CD14-positive monocyte (primary cell): Measurements from ENCODE around the gene SNX32. TPM values are rescaled to one million over a fixed set of nuclear protein-coding genes. Genes with fewer than 3 reads are reported as not detected.

Experiments
- DNase-seq, 3 donors: peaks; one replicate each; pipeline ENCODE4 v3.0.0-alpha.2; 2011 to 2022
- H2AFZ ChIP-seq: 2 replicates; pipeline ENCODE4 v1.6.0; 2012; ENCODE audit warnings: mild to moderate bottlenecking, low read depth, low read length, inconsistent platforms; ENCODE audit not compliant: insufficient read depth, poor library complexity, severe bottlenecking
- H3K27ac ChIP-seq, 2 donors: 1 replicate in 1 of 2; 2 replicates in 1 of 2; pipeline ENCODE4 v1.5.1; 2012 to 2013; ENCODE audit warnings: low read length in 2 of 2, control low read depth in 1 of 2, inconsistent platforms in 1 of 2, low read depth in 1 of 2, mild to moderate bottlenecking in 1 of 2
- H3K27me3 ChIP-seq, 2 donors: one replicate each; pipeline versions ENCODE4 v1.6.0 to v1.6.1; 2011 to 2013; ENCODE audit warnings: low read length in 2 of 2; ENCODE audit not compliant: control insufficient read depth in 2 of 2, insufficient read depth in 2 of 2
- H3K36me3 ChIP-seq, 2 donors: replicated peaks in 1 of 2; 1 replicate in 1 of 2; 2 replicates in 1 of 2; pipeline versions ENCODE4 v1.5.1 to v1.6.1; 2012 to 2013; ENCODE audit warnings: low read length in 2 of 2, control low read depth in 1 of 2, inconsistent platforms in 1 of 2, mild to moderate bottlenecking in 1 of 2; ENCODE audit not compliant: insufficient read depth in 2 of 2, control insufficient read depth in 1 of 2
- H3K4me1 ChIP-seq, 2 donors: 1 replicate in 1 of 2; 2 replicates in 1 of 2; pipeline versions ENCODE4 v1.5.1 to v1.6.1; 2012 to 2013; ENCODE audit warnings: low read length in 2 of 2, control low read depth in 1 of 2, inconsistent platforms in 1 of 2, mild to moderate bottlenecking in 1 of 2, moderate library complexity in 1 of 2; ENCODE audit not compliant: insufficient read depth in 2 of 2, control insufficient read depth in 1 of 2
- H3K4me2 ChIP-seq: replicated peaks from 2 replicates; pipeline ENCODE3; 2012; ENCODE audit warnings: low read length, moderate library complexity, mild to moderate bottlenecking; ENCODE audit not compliant: poor library complexity, severe bottlenecking; ENCODE audit errors: extremely low read depth
- H3K4me3 ChIP-seq, 3 experiments: fragments of 200-600 bp in 1 of 3; sonication (generic) in 1 of 3; replicated peaks in 1 of 3; 1 replicate in 2 of 3; 2 replicates in 1 of 3; pipeline ENCODE4 v1.5.1; 2011 to 2013; ENCODE audit warnings: low read length in 3 of 3, mild to moderate bottlenecking in 3 of 3, control low read depth in 2 of 3, low read depth in 2 of 3, inconsistent platforms in 1 of 3, moderate library complexity in 1 of 3
- H3K79me2 ChIP-seq: 2 replicates; pipeline ENCODE4 v1.6.0; 2012; ENCODE audit warnings: mild to moderate bottlenecking, control low read depth, inconsistent platforms, low read length, moderate library complexity; ENCODE audit not compliant: insufficient read depth
- H3K9ac ChIP-seq: 2 replicates; pipeline ENCODE4 v1.6.0; 2017; ENCODE audit warnings: low read length, mild to moderate bottlenecking; ENCODE audit not compliant: insufficient read depth, poor library complexity, severe bottlenecking
- H3K9me3 ChIP-seq, 2 donors: replicated peaks in 1 of 2; 1 replicate in 1 of 2; 2 replicates in 1 of 2; pipeline versions ENCODE4 v1.5.1 to v1.6.1; 2012 to 2013; ENCODE audit warnings: low read length in 2 of 2, control low read depth in 1 of 2; ENCODE audit not compliant: control insufficient read depth in 1 of 2, insufficient read depth in 1 of 2
- H4K20me1 ChIP-seq: 2 replicates; pipeline ENCODE4 v1.6.0; 2012; ENCODE audit warnings: mild to moderate bottlenecking, low read length, control low read depth, moderate library complexity; ENCODE audit not compliant: insufficient read depth
- H3K27ac Mint-ChIP-seq, 7 donors: one replicate each; pipeline ENCODE4 v1.8.0; 2020; ENCODE audit warnings: mild to moderate bottlenecking in 7 of 7, mixed read lengths in 7 of 7, moderate library complexity in 6 of 7, inconsistent platforms in 2 of 7
- H3K27me3 Mint-ChIP-seq, 3 donors: one replicate each; pipeline ENCODE4 v1.8.0; 2021 to 2022; ENCODE audit warnings: low read depth in 3 of 3, mild to moderate bottlenecking in 3 of 3, mixed read lengths in 3 of 3, moderate library complexity in 3 of 3, inconsistent platforms in 1 of 3
- H3K36me3 Mint-ChIP-seq, 2 donors: one replicate each; pipeline ENCODE4 v1.8.0; 2020; ENCODE audit warnings: mixed read lengths in 2 of 2, inconsistent platforms in 1 of 2, mild to moderate bottlenecking in 1 of 2
- H3K4me1 Mint-ChIP-seq: one replicate; pipeline ENCODE4 v1.8.0; 2020; ENCODE audit warnings: mild to moderate bottlenecking, mixed read lengths
- H3K4me3 Mint-ChIP-seq, 2 donors: one replicate each; pipeline ENCODE4 v1.8.0; 2020; ENCODE audit warnings: mild to moderate bottlenecking in 2 of 2, mixed read lengths in 2 of 2, moderate library complexity in 1 of 2
- H3K9me3 Mint-ChIP-seq, 7 donors: one replicate each; pipeline ENCODE4 v1.8.0; 2020 to 2022; ENCODE audit warnings: mixed read lengths in 7 of 7, mild to moderate bottlenecking in 6 of 7, moderate library complexity in 6 of 7, inconsistent platforms in 2 of 7
- CTCF ChIP-seq: fragments of 200-600 bp; IDR thresholded peaks from one replicate; pipeline ENCODE4 v1.8.0; 2022; ENCODE audit warnings: antibody characterized with exemption, mild to moderate bottlenecking
- WGBS: methylation state at CpG from one replicate; pipeline ENCODE4 v1.1.5; 2013; ENCODE audit warnings: missing lambda C conversion rate; ENCODE audit not compliant: insufficient coverage; 5-methylcytosine and 5-hydroxymethylcytosine counted together
- intact Hi-C, 2 donors: fragments of 100-400 bp; cut with micrococcal nuclease; formaldehyde crosslinking; loops; one replicate each; pipeline versions ENCODE4 v1.15.0 to v1.15.1; 2023
- polyA plus RNA-seq, 3 donors: library from polyadenylated mRNA; depleted of rRNA in 1 of 3; unstranded in 2 of 3; stranded (reverse) in 1 of 3; fragments of 300-500 nt in 2 of 3; fragments of >200 nt in 1 of 3; fragmentation: Illumina TruSeq in 2 of 3; gene quantifications; 1 replicate in 2 of 3; 2 replicates in 1 of 3; pipeline ENCODE4 v1.2.3, GENCODE V29; 2012 to 2021

The SNX32 gene
- polyA plus RNA-seq, 3 donors = 0.07 to 0.40 (median 0.12) TPM

- peak overlapping the region; percentile 56 for H2AFZ ChIP-seq
- H4K20me1 ChIP-seq = no peaks in the 10 kb centered on the region
- peak overlapping the region in 1 of 7 donors; percentile 31 for H3K27ac Mint-ChIP-seq
- H3K9me3 Mint-ChIP-seq = peaks cover 0 to 5% (median 1%) of the 10 kb centered on the region in 7 donors
- H3K9ac ChIP-seq = no peak overlapping the region
- H3K79me2 ChIP-seq = no peaks in the 10 kb centered on the region
- H3K36me3 ChIP-seq = no peaks in the 10 kb centered on the region
- WGBS = 13% methylated on average over 6 of the region's 9 CpGs
- no peak for DNase-seq
- H3K4me1 Mint-ChIP-seq = peaks cover 11% of the 10 kb centered on the region
- no peak overlapping the region for H3K27ac ChIP-seq
- H3K4me2 ChIP-seq = no peak overlapping the region
- no peaks in the 10 kb centered on the region for H3K36me3 Mint-ChIP-seq
- intact Hi-C loops = no loop called here
- no peak overlapping the region for H3K4me3 ChIP-seq
- peaks cover 5 to 9% of the 10 kb centered on the region in 2 donors for H3K4me1 ChIP-seq
- no peak for TF ChIP-seq CTCF
- peaks cover 0 to 30% of the 10 kb centered on the region in 2 donors for H3K27me3 ChIP-seq
- peak overlapping the region; percentile 51 to 83 for H3K4me3 Mint-ChIP-seq
- no peaks in the 10 kb centered on the region for H3K9me3 ChIP-seq
- H3K27me3 Mint-ChIP-seq = peaks cover 32 to 54% (median 32%) of the 10 kb centered on the region in 3 donors
Measured at GRCh38 chr11:65802841-65803240, 30.9 kb upstream of the SNX32 start.

GRCh38 chr11:65803797-65804492 is 29.8 kb upstream of the SNX32 start:
- Histone ChIP-seq H3K36me3 (no peaks in the 10 kb centered on the region), H3K9me3 (no peaks in the 10 kb centered on the region), H3K4me2 (no peak overlapping the region), H3K79me2 (no peaks in the 10 kb centered on the region), H2AFZ (no peak overlapping the region), H3K4me1 (peaks cover 5 to 9% of the 10 kb centered on the region in 2 donors), H3K27me3 (peaks cover 0 to 29% of the 10 kb centered on the region in 2 donors), H4K20me1 (no peaks in the 10 kb centered on the region), H3K9ac (no peak overlapping the region), H3K4me3 (no peak overlapping the region), H3K27ac (no peak overlapping the region)
- H3K4me1 Mint-ChIP-seq = peaks cover 11% of the 10 kb centered on the region
- WGBS = 69% methylated on average over 7 of the region's 21 CpGs
- peaks cover 0 to 5% (median 1%) of the 10 kb centered on the region in 7 donors for H3K9me3 Mint-ChIP-seq
- H3K4me3 Mint-ChIP-seq = peak overlapping the region in 1 of 2 donors; percentile 64
- no peak for DNase-seq
- intact Hi-C loops = no loop called here
- no peaks in the 10 kb centered on the region for H3K36me3 Mint-ChIP-seq
- H3K27me3 Mint-ChIP-seq = peaks cover 37 to 62% (median 39%) of the 10 kb centered on the region in 3 donors
- no peak for TF ChIP-seq CTCF
- peak overlapping the region in 1 of 7 donors; percentile 57 for H3K27ac Mint-ChIP-seq
